Neural cell (in vitro differentiated cells): ENCODE data around the gene C11orf91.

ENCODE experiments used
- EP300 ChIP-seq: fragments of 450-650 bp; conservative IDR thresholded peaks from 2 replicates; pipeline ENCODE4 v1.6.1; 2014; ENCODE audit warnings: antibody characterized with exemption, mild to moderate bottlenecking, moderate library complexity; ENCODE audit not compliant: poor library complexity, severe bottlenecking
- EZH2 ChIP-seq: fragments of 200-600, 300-800 bp; shearing (Covaris generic), sonication (generic); IDR thresholded peaks from 2 replicates; pipeline ENCODE4 v1.6.1; 2014; ENCODE audit warnings: antibody characterized with exemption, low read length, borderline replicate concordance, mild to moderate bottlenecking; ENCODE audit not compliant: insufficient read depth, poor library complexity, severe bottlenecking
- MXI1 ChIP-seq: fragments of 450-650 bp; conservative IDR thresholded peaks from 2 replicates; pipeline ENCODE4 v1.6.1; 2014; ENCODE audit warnings: antibody characterized with exemption, mild to moderate bottlenecking; ENCODE audit not compliant: poor library complexity, severe bottlenecking
- POLR2AphosphoS5 ChIP-seq: IDR thresholded peaks from 2 replicates; pipeline ENCODE4 v1.6.1; 2012
- TAF1 ChIP-seq: IDR thresholded peaks from 2 replicates; pipeline ENCODE4 v1.6.1; 2012; ENCODE audit warnings: low read depth
- TF ChIP-seq, protein P1 (sequence below): fragments of 450-650 bp; IDR thresholded peaks from 2 replicates; pipeline ENCODE4 v1.5.1; 2014; ENCODE audit warnings: antibody characterized with exemption, mild to moderate bottlenecking, moderate library complexity; ENCODE audit not compliant: poor library complexity, severe bottlenecking

DNA sequence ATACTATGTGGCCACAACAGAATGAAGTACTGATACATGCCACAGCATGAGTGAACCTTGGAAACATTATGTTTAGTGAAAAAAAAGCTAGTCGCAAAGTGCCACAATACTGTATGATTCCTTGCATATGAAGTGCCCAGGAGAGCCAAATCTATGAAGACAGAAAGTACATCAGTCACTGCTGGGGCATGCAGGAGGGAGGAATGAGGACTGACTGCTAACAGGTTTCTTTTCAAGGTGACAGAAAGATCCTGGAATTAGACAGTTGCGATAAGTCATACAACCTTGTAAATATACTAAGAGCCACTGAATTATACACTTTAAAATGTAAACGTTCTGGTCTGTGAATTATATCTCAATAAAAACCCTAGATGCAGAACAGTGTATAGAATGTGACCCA, 11.8 kb upstream of the C11orf91 start:
- TF ChIP-seq POLR2AphosphoS5: no peak
- TF ChIP-seq, protein P1, sequence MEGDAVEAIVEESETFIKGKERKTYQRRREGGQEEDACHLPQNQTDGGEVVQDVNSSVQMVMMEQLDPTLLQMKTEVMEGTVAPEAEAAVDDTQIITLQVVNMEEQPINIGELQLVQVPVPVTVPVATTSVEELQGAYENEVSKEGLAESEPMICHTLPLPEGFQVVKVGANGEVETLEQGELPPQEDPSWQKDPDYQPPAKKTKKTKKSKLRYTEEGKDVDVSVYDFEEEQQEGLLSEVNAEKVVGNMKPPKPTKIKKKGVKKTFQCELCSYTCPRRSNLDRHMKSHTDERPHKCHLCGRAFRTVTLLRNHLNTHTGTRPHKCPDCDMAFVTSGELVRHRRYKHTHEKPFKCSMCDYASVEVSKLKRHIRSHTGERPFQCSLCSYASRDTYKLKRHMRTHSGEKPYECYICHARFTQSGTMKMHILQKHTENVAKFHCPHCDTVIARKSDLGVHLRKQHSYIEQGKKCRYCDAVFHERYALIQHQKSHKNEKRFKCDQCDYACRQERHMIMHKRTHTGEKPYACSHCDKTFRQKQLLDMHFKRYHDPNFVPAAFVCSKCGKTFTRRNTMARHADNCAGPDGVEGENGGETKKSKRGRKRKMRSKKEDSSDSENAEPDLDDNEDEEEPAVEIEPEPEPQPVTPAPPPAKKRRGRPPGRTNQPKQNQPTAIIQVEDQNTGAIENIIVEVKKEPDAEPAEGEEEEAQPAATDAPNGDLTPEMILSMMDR: no peak
- TF ChIP-seq EZH2: no peak
- TF ChIP-seq EP300: no peak
- TF ChIP-seq MXI1: no peak
- no peak for TF ChIP-seq TAF1
